H1 (cell line): ENCODE measurements around the gene CORO2B. TPM values are rescaled to one million over a fixed set of nuclear protein-coding genes. Genes with fewer than 3 reads are reported as not detected.

Experiments used
- ATF2 ChIP-seq: IDR thresholded peaks from 2 replicates; pipeline ENCODE4 v1.6.1; 2012; ENCODE audit warnings: low read length, inconsistent platforms
- CEBPB ChIP-seq: IDR thresholded peaks from 2 replicates; pipeline ENCODE4 v1.6.1; 2012; ENCODE audit warnings: low read depth, low read length
- CTCF ChIP-seq, 3 experiments: IDR thresholded peaks; 1 replicate in 2 of 3; 2 replicates in 1 of 3; pipeline versions ENCODE4 v1.5.1 to v1.6.1; 2011; ENCODE audit warnings: low read length in 3 of 3, mild to moderate bottlenecking in 3 of 3, inconsistent platforms in 2 of 3, low read depth in 1 of 3, moderate library complexity in 1 of 3; ENCODE audit not compliant: insufficient read depth in 1 of 3; ENCODE audit errors: control extremely low read depth in 1 of 3
- EP300 ChIP-seq, 2 experiments: IDR thresholded peaks; 1 replicate in 1 of 2; 2 replicates in 1 of 2; pipeline ENCODE4 v1.6.1; 2011 to 2012; ENCODE audit warnings: low read depth in 2 of 2, low read length in 2 of 2, mild to moderate bottlenecking in 2 of 2, borderline replicate concordance in 1 of 2, inconsistent platforms in 1 of 2, moderate library complexity in 1 of 2
- GABPA ChIP-seq: IDR thresholded peaks from 2 replicates; pipeline ENCODE4 v1.6.1; 2011; ENCODE audit warnings: mild to moderate bottlenecking, low read length, moderate library complexity, borderline replicate concordance; ENCODE audit not compliant: insufficient read depth
- JUND ChIP-seq: IDR thresholded peaks from 2 replicates; pipeline ENCODE4 v1.6.1; 2011; ENCODE audit warnings: mild to moderate bottlenecking, improper control_type of control experiment, low read length
- KDM1A ChIP-seq: fragments of 200-600, 300-600 bp; sonication (generic); IDR thresholded peaks from 2 replicates; pipeline ENCODE4 v1.7.1; 2016; ENCODE audit warnings: mild to moderate bottlenecking, low read length, borderline replicate concordance
- NRF1 ChIP-seq: IDR thresholded peaks from 2 replicates; pipeline ENCODE4 v1.6.1; 2011; ENCODE audit warnings: mild to moderate bottlenecking, low read depth, low read length, improper control_type of control experiment
- RBBP5 ChIP-seq: IDR thresholded peaks from 2 replicates; pipeline ENCODE4 v1.7.1; 2012; ENCODE audit warnings: low read depth, mild to moderate bottlenecking, inconsistent platforms, low read length, moderate library complexity, borderline replicate concordance
- SIN3A ChIP-seq, 2 experiments: IDR thresholded peaks in 1 of 2; conservative IDR thresholded peaks in 1 of 2; 2 replicates each; pipeline ENCODE4 v1.6.1; 2011 to 2012; ENCODE audit warnings: low read length in 2 of 2, improper control_type of control experiment in 1 of 2, low read depth in 1 of 2, mild to moderate bottlenecking in 1 of 2
- SIRT6 ChIP-seq: IDR thresholded peaks from one replicate; pipeline ENCODE4 v1.7.1; 2012; ENCODE audit warnings: low read length, inconsistent platforms
- SP1 ChIP-seq: IDR thresholded peaks from 2 replicates; pipeline ENCODE4 v1.6.1; 2011; ENCODE audit warnings: low read depth, low read length
- USF2 ChIP-seq: IDR thresholded peaks from 2 replicates; pipeline ENCODE4 v1.6.1; 2011; ENCODE audit warnings: low read length, improper control_type of control experiment
- YY1 ChIP-seq: IDR thresholded peaks from 2 replicates; pipeline ENCODE4 v1.6.1; 2011; ENCODE audit warnings: low read depth, mild to moderate bottlenecking, low read length
- polyA plus RNA-seq, 7 experiments: library from polyadenylated mRNA; depleted of rRNA in 3 of 7; stranded (reverse) in 5 of 7; unstranded in 2 of 7; fragments of >200 nt in 5 of 7; fragments of 200-250 nt in 2 of 7; gene quantifications; 1 replicate in 5 of 7; 2 replicates in 1 of 7; 4 replicates in 1 of 7; pipeline versions ENCODE4 v1.2.1 to v1.2.3, GENCODE V29; 2011 to 2013; ENCODE audit warnings: missing spikeins in 2 of 7, mixed read lengths in 2 of 7
- total RNA-seq: library from RNA; stranded (reverse); fragmentation: NEBNext Ultra II Directional; extraction: Animal tissue kit (Norgen Biotek cat#: 25700); gene quantifications from 2 replicates; pipeline ENCODE4 v1.2.1, GENCODE V29; 2021

The CORO2B gene
- total and polyA plus RNA-seq, 2 of the 8 experiments (the other 6 are each of a cell fraction or from before 2014, with no cell fraction given): 3.4 to 6.7 TPM

GRCh38 chr15:68644083-68644904 lies 65.5 kb downstream of the CORO2B start (continued):
- TF ChIP-seq EP300 (IDR thresholded peaks at IDR 0.05; ENCODE audit: borderline replicate concordance in 1 of 2, low read depth in 2 of 2, low read length in 2 of 2): no peak
- TF ChIP-seq ATF2: no peak
- TF ChIP-seq JUND: no peak
- no peak for TF ChIP-seq NRF1
- TF ChIP-seq USF2: no peak
- TF ChIP-seq RBBP5: no peak
- peak in 2 of 3 experiments; percentile 16 to 18; a peak in 2 of 4 replicates for TF ChIP-seq CTCF (IDR thresholded peaks at IDR 0.05; ENCODE audit: control extremely low read depth in 1 of 3, insufficient read depth in 1 of 3, low read depth in 1 of 3, low read length in 3 of 3)
- no peak for TF ChIP-seq CEBPB
- no peak for TF ChIP-seq SIN3A (conservative IDR thresholded peaks at IDR 0.05 in 1 of 2, IDR thresholded peaks at IDR 0.05 in 1 of 2; ENCODE audit: low read depth in 1 of 2, low read length in 2 of 2)
- TF ChIP-seq GABPA: no peak
- TF ChIP-seq KDM1A: peak; percentile 81
- TF ChIP-seq YY1: no peak
- TF ChIP-seq SIRT6: no peak
- no peak for TF ChIP-seq SP1
